HG03565 (cell line): ENCODE measurements around the gene SAPCD2.
A peak's percentile ranks its signal among the peaks of the same experiment; 100 is the strongest.
"Not testable (repeated sequence)": the region's sequence is repeated elsewhere in the genome, so short reads cannot be mapped to it uniquely, and the experiment has no call there.

Experiments
- ATAC-seq: cut with Tn5 transposase; IDR thresholded peaks from one replicate; pipeline ENCODE4 v1.9.1; 2021; ENCODE audit warnings: mild to moderate bottlenecking, moderate library complexity; ENCODE audit not compliant: unreplicated experiment

SAPCD2 gene, protein sequence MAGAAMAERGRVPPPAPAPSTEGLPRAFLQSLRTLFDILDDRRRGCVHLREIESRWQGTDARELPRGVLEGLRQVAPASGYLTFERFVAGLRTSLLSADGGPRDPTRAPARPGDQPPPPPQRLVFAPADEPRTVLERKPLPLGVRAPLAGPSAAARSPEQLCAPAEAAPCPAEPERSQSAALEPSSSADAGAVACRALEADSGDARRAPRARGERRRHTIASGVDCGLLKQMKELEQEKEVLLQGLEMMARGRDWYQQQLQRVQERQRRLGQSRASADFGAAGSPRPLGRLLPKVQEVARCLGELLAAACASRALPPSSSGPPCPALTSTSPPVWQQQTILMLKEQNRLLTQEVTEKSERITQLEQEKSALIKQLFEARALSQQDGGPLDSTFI

DNA sequence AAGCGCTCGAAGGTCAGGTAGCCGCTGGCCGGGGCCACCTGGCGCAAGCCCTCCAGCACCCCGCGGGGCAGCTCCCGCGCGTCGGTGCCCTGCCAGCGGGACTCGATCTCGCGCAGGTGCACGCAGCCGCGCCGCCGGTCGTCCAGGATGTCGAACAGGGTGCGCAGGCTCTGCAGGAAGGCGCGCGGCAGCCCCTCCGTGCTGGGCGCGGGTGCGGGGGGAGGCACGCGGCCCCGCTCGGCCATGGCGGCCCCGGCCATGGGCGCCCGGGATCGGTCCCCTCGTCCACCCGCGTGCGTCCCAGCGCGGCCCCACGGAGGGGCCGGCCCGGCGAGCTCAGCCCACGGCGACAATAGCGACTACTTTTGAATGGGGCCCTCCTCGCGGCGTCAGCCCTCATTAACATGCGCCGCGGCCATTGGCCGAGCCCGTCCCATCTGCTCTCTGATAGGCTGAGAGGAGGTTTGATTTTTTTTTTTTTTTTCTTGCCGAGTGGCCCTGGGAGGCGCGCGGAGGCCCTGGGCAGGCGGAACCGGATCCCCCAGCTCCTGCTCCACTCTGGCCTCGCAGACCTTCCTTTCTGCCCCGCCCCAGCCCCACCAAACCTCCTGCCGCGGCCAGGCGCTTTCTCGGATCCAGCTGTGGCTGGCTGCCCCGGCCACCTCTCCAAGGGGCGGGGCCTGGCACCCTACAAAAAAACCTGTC is at the start of gene SAPCD2:
Gene SAPCD2 (minus strand): TSS at position 357 of the 705 bp plus-strand sequence. CDS start 97 bp downstream, at position 260.
- ATAC-seq = peak; percentile 68

DNA sequence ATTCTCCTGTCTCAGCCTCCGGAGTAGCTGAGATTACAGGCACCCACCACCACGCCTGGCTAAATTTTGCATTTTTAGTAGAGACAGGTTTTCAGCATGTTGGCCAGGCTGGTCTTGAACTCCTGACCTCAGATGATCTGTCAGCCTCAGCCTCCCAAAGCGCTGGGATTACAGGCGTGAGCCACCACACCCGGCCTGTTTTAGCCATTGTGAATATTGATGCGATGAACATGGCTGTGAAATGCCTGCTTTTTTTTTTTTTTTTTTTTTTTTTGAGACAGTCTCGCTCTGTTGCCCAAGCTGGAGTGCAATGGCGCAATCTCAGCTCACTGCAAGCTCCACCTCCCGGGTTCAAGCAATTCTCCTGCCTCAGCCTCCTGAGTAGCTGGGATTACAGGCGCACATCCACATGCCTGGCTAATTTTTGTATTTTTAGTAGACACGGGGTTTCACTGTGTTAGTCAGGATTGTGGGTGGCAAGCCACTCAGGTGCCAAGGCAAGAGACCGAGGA is 47.8 kb upstream of the SAPCD2 start:
- ATAC-seq = not testable (repeated sequence)

DNA sequence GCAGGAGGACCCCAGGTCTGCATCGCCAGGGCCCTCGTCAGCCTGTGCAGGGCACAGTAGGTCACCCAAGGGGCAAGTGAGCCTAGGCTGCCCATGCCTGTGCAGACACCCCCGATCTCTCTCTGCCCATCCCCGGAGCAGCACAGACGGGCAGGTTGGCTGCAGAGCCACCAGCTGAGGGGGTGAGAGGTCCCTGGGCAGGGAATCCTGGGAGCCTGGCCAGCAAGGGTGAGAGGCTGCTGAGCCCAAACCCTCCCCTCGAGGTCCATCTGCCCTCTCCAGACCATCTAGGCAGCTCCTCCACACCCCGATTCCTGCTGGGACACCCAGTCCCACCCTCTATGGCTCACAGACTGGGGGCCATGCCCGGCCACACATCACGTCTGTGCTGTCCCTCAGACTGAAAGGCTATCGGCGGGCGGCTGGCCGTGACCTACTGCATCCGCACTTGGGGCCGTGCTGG is 46.9 kb upstream of the SAPCD2 start:
- no peak for ATAC-seq

DNA sequence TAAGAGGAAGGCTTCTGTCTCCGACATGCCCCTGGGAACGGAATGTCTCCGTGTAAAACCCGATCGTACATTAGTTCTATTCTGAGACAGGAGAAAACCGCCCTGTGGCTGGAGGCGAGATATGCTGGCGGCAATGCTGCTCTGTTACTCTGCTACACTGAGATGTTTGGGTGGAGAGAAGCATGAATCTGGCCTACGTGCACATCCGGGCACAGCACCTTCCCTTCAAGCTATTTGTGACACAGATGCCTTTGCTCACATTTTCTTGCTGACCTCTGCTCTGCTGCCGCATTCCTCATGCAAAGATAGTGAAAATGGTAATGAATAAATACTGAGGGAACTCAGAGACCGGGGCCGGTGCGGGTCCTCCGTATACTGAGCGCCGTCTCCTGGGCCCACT is 46.4 kb upstream of the SAPCD2 start:
- ATAC-seq = no peak

DNA sequence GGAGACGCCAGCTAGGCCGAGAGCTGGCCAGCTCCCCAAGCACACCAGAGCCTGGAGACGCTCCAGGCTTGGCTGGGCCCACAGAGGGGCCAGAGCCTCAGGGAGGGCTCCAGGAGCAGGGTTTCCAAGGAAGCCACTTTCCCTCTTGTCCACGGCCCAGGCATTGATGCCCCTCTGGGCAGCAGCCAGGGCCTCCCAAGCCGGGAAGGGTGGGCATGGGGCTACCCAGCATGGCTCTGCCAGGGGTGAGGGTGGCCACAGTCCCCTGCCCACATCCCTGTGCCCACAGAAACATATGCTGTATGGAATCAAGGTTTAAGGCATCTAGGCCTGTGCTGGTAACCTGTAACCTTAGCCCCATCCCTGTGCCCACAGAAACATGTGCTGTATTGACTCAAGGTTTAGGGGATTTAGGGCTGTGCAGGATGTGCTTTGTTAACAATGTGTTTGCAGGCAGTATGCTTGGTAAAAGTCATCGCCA is 45.7 kb upstream of the SAPCD2 start:
- ATAC-seq = no peak

DNA sequence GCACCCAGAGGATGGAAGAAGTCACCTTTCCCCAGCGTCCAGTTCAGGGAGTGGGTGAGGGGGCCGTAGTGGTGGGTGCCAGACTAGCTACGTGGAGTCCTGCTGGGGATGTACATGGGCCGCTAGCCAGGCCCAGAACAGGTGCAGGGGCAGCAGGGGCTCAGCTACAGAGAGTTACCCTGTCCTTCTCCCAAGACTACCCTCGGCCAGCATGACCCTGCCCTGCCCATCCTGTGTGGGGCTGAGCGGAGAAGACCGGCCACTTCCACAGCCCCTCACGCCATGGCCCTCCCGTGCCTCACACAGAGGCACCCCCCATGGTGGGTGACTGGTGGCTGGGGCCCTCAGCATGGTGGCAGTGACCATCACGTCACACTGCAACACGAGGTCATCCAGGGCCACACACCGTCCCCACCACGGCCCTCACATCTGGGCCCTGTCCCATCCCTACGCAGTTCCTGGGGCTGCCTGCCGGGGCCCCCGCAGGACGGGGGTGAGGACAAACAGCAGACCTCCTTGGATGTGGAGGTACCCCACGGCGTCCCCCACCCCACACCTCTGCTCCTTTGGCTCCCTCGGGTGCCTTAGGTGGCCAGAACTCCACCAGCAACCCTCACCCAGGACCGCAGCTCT is 45.2 kb upstream of the SAPCD2 start:
- ATAC-seq = no peak

DNA sequence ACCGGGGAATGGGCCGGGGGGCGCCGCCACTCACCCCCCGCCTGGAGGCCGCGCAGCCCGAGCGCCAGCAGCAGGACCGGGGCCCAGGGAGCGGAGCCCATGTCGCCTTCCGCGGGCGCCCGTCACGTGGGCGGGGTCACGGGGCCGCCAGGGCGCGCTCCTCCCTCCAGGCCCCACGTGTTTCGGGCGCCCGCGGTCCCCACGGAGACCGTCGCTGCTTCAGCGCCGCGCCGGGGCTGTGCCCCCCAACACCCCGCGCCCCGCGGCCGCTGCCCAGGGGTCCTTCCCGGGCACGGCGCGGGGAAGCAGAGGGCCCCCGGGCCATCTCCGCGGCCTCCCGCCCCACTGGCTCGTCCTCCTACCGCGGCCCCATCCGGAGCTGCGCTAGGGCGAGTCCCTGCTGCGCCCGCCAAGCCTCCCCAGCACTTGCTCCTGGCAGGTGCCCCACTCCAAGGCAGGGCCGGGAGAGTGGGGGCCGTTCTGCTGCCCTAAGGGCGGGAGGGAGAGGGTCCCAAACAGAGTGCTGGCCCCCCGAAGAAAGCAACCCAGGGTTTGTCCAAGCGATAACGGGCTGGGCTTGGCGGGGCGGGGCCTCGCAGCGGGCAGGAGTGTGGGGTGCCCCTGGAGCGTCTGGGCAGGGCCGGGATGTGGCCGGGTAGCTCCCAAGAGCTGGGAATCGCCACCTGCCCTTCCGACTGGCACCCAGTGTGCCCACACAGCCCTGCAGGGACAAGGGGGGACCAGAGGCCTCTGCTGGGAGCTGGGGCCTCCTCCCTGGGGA is 44.4 kb upstream of the SAPCD2 start, which contains the start of gene DPP7:
Gene DPP7 (minus strand): TSS at position 121 of the 781 bp plus-strand sequence. CDS start 20 bp downstream, at position 101.
- ATAC-seq = peak; percentile 59

DNA sequence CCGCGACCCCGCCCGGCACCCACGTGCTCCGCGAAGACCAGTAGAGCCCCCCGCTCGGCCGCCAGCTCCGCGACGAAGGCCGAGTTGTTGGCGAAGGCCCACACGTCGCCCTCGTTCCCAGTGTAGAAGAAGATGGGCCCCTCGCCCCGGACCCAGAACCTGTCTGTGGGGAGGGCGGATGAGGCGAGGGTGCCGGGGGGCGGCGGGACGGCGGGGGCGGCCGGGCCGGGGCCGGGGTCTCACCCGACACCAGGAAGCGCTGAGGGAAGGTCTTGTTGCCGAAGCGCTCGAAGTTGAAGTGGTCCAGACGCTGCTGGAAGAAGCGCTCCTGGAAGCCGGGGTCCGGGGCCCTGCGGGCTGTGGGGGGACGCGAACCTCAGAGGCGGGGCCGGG is 43.9 kb upstream of the SAPCD2 start:
- ATAC-seq = no peak

DNA sequence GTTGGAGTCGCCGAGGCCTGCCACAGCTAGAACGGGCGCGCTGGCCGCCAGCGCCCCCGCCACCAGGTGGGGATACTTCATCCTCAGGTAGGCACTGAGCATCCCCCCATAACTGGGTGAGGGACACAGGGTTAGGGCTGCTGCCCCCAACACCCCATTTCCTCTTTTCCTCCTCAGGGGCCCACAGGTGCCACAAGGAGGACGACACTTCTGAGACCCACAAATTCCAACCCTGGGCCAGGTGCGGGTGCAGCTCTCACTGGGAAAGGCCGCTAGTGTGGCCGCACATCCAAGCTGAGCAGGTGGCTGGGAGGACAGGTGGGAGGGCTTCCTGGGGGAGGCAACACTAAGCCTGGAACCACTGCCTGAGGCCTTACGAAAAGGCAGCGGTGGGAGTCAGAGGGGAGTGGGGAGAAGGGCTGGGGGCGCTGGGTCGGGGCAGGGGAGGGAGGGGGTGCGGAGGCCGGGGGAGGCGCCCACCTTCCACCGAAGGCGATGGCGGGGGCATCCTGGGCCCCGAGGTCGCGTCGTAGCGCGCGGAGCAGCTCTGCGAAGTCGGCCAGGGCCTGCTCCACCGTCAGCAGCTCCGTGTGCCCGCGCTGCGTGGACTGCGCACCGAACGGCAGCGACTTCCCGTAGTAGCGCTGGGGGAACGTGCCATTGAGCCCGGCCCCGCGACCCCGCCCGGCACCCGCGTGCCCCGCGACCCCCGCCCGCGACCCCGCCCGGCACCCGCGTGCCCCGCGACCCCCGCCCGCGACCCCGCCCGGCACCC is 43.2 kb upstream of the SAPCD2 start:
- ATAC-seq = no peak

DNA sequence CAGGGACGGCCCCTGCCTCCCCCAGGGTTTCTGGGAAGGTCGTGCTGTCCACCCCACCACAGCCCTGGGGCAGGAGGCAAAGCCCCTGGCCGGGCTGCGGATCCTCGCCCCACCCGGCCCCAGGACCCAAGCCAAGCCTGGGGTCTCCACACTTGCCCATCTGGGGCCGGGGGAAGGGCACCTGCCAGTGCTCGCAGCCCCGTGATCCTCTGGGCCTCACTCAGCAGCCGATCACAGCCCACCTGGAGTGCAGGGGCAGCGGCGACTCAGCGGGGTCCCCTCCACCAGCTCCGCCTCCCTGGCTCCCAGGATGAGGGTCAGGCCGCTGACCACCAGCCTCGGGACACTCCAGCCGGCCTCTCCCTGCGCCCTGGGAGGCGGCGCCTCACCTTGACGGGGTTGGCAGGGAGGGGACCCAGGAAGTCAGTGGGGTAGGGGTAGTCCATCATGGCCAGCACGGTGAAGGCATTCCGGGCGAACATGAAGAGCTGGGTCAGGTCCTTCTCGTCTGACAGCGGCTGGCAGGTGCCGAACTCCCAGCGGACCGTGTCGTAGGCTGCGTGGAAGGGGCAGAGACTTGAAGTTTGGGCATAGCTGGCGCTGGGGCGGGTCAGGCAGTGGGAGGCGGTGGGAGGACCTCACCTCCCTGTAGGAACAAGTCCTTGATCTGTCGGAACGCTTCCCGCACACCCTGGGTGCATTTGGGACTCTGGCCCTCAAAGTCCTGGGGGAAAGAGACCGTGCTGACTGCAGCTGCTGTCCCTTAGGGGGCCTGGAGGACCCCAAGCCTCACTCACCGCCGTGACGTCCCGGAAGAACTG is 42.4 kb upstream of the SAPCD2 start:
- ATAC-seq = no peak

DNA sequence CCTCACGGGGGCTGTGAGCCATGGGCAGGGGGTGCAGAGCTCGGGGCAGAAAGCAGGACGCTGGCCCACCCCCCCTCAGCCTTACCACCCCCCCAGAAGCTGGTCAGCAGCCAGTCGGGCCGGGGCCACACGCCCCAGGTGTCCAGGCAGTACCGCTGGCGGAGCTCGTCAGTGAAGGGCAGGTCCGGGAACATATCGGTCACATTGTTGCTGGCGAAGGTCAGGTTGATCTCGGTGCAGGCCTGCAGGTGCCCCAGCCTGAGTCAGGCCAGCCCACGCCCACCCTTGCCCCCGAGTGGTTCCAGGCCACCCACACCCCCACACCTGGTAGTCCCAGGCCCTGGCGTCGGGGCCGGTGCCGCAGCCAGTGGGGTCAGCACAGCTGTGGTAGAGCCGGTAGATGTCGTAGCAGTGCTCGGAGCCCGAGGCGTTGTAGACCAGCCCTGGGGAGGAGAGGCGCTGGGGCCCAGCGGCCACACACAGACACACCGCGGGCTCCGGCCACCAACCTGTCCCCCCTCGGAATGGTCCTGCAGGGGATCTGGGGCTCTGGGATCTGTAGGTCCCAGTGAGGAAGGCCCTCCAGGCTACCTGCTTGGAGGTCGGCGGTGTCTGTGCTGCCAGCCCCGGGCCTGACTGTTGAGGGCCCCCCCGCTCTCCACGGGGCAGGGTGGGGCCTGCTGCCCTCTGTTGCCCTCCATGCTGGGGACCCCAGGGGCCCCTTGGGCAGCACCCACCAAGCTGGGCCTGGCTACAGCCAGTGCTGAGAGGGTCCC is 41.6 kb upstream of the SAPCD2 start:
- no peak for ATAC-seq

DNA sequence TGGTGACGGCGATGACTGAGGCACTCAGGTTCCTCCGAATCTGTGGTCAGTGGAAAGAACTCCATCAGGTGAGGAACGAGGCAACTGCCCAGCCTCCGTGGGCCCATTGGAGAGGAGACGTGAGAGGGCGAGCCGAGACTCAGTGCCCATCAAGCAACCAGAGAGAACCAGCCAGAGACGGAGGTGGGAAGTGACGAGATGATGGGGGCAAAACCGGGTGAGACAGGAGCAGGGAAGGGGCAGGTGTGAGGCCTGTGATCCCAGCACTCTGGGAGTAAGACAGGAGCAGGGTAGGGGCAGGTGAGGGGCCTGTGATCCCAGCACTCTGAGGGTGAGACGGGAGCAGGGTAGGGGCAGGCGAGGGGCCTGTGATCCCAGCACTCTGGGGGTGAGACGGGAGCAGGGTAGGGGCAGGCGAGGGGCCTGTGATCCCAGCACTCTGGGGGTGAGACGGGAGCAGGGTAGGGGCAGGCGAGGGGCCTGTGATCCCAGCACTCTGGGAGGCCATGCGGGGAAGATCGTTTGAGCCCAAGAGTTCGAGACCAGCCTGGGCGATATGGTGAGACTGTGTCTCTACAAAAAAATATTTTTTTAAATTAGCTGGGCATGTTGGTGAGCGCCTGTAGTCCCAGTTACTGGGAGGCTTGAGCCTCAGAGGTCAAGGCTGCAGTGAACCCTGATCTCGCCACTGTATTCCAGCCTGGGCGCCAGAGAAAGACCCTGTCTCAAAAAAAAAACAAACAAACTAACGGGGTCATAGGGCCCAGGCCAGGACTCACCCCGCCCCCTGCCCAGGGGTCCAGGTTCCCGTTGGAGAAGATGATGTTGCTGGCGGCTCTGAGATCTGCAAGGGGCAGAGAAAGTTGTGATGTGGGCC is 40.8 kb upstream of the SAPCD2 start:
- ATAC-seq = no peak

DNA sequence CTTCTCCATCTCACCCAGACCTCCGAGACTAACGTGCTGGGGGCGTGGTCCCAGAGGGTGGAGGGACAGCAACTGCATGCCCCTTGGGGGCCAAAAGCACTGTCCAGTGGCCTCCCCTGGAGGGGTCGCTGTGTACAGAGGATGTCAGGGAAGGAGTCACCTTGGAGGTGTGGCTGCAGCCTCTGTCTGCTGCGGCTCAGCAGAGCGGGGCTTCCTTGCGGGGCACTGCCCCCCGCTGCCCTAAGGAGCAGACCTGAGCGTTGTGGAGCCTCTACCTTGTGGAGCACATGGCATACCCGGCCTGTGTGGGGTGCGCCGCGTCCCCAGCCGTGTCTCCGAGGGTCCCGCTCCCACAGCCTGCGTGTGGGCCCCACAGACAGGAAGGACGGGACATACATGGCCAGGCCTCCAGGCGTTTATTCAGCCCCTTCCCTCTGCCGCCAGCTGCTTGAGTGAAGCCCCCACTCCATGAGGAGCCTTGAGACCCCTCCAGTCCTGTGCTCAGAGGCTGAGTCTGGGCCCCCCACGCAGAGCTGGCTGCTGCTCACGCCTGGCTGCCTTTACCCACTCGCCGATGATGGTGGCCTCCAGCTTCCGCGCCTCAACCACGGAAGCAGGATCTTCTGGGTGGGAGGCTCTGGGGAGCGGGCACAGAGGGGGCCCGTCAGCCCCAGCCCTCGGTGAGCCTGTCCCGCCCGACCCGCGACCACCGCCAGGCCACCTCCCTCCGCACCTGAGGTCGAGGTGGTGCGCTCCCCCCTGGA is 40.0 kb upstream of the SAPCD2 start:
- ATAC-seq = no peak

DNA sequence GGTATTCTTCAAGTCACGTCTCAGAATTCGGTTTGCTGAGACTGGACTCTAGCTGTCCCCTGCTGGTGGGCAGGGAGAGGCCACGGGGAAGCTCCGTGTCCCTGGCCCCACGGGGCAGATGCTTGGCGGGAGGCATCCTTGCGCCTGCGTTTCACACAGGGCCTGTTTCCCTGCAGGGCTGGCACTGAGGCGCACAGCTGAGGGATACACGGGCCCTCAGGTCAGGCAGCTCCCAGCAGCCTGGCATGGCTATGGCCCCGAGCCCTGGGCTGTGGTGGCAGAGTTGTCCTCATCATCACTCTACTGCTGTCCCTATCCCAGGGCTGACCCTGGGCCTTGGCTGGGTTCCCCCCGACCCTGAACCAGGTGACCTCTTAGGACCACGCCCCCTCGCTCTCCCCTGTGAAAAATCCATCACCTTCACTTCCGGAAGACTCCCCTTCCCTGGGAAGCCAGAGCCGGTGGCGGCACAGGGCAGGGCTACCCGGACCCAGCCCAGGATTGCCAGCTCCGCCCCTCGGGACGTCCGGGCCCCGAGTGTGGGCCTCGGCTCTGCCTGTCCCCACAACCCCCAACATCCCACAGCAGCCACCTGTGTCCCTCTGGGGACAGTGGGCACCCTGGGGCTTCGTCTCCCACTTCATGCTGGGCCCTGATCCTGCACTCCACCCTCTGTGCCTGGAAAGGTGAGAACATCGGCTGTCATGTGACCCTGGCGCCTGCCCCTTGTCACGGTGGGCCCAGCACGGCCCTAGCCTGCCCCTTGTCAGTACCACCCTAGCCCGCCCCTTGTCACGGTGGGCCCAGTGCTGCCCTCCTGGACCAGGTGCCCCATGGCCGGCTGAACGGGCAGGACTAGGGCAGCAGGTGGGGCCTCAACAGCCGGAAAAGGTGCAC is 39.1 kb upstream of the SAPCD2 start:
- ATAC-seq = no peak

DNA sequence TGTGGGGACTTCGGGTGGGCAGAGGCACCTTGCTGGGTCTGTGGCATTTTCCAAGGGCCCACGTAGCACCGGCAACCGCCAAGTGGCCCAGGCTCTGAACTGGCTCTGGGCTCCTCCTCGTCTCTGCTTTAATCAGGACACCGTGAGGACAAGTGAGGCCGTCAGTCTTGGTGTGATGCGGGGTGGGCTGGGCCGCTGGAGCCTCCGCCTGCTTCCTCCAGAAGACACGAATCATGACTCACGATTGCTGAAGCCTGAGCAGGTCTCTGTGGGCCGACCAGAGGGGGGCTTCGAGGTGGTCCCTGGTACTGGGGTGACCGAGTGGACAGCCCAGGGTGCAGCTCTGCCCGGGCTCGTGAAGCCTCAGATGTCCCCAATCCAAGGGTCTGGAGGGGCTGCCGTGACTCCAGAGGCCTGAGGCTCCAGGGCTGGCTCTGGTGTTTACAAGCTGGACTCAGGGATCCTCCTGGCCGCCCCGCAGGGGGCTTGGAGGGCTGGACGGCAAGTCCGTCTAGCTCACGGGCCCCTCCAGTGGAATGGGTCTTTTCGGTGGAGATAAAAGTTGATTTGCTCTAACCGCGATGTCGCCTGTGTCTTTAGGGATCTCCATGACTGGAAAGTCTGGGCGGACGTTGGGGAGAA is 38.4 kb upstream of the SAPCD2 start:
- no peak for ATAC-seq
